ENCODE data around the gene PALLD. TPM values are rescaled to one million over a fixed set of nuclear protein-coding genes. Genes with fewer than 3 reads are reported as not detected.

The PALLD gene
- total RNA-seq, 2 donors from 2014 or later = 11.3 to 49.1 TPM

DNA sequence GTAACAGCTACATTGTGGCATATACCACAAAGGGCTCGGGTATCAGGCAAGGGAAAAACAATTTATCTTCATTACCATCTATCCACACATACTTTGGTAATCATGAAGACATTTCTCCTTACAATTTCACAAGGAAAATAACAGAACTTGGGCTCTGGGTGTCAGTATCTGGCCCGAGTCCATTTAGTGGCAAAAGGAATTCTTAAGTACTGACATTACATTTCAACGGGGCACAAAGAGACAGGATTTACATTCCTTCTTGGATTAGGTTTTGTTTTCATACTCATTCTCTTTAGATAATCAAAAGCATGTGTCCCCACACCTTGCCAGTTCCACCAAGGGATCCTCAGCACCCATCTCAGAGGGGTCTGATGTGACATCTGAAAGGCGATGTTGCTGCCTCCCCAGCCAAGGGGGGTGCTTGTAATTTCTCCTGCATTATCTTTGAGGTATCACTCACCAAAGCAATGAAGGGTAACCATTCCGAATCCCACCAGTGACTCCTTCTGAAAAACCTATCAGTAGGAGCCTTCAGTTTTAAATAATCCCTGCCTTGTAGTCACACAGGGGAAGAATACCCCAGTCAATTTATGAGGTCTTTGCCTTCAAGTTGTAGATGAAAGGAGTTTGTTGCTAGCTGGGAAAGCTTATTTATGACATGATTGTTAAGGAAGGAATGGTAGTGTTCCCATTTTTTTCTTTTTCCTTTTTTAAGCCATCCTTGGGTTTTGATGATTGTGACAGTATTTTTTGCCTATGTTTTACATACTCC lies 118.6 kb downstream of the PALLD start:
- Mint-ChIP-seq H3K4me3 (no peak overlapping the region), H3K27me3 (peaks cover 15% of the 10 kb centered on the region), H3K4me1 (no peaks in the 10 kb centered on the region), H3K36me3 (ENCODE audit: low read depth) (no peaks in the 10 kb centered on the region), H3K27ac (no peak overlapping the region), H3K9me3 (no peaks in the 10 kb centered on the region)
- ATAC-seq (replicated peaks) = no peak

DNA sequence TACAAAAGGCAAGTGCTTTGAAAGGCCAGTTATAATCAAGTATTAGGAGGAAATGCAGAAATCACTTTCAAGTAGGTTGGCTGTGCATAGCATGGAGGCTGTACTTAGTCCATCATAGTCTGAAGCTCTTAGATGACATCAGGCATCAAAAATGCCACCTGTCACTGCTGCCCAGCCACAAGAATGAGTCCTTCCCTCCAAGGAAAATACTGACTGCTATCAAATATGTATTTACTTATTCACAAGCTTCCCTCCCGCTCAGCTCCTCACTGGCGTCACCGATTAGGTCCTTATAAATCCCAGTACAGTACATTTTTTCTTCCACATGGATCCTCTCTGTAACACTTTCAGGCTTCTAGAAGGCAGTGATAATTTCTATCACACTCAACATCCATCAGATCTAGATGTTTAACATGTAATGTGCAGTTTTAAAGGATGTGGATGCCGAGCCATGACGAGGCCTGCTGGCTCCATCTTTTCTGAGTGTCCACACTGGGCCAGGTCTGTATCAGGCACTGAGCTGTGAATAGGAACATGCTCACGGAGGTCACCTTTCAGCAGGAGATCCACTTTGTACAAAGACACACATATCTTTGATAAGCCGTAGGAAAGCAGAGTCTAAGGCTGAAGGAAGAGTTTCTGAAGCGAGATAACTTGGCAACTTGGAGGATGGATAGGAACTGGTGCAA lies 121.9 kb downstream of the PALLD start:
- Mint-ChIP-seq H3K36me3 (ENCODE audit: low read depth) (no peaks in the 10 kb centered on the region), H3K27ac (no peak overlapping the region), H3K4me3 (no peak overlapping the region), H3K4me1 (no peaks in the 10 kb centered on the region), H3K9me3 (no peaks in the 10 kb centered on the region), H3K27me3 (peaks cover 31% of the 10 kb centered on the region)
- ATAC-seq (replicated peaks) = no peak

DNA sequence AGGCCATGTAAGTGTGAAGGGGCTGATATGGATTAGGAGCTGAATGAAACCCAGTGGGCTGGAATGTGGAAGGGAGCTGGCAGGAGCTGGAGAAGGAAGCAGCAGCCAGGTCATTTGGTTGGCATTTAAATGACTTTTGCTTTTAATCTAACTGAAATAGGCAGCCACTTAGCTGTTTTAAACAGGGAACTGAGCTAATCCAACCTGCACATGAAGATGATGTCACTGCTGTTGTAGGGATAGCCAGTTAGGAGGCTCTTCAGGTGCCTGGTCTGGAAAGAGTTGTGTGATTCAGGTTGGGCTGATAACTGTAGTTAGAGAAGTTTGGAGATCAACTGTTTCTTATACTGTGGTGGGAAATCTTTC lies 122.4 kb downstream of the PALLD start:
- Mint-ChIP-seq H3K27ac (no peak overlapping the region), H3K4me3 (no peak overlapping the region), H3K4me1 (no peaks in the 10 kb centered on the region), H3K9me3 (no peaks in the 10 kb centered on the region), H3K36me3 (ENCODE audit: low read depth) (no peaks in the 10 kb centered on the region), H3K27me3 (peaks cover 31% of the 10 kb centered on the region)
- no peak for ATAC-seq (replicated peaks)

DNA sequence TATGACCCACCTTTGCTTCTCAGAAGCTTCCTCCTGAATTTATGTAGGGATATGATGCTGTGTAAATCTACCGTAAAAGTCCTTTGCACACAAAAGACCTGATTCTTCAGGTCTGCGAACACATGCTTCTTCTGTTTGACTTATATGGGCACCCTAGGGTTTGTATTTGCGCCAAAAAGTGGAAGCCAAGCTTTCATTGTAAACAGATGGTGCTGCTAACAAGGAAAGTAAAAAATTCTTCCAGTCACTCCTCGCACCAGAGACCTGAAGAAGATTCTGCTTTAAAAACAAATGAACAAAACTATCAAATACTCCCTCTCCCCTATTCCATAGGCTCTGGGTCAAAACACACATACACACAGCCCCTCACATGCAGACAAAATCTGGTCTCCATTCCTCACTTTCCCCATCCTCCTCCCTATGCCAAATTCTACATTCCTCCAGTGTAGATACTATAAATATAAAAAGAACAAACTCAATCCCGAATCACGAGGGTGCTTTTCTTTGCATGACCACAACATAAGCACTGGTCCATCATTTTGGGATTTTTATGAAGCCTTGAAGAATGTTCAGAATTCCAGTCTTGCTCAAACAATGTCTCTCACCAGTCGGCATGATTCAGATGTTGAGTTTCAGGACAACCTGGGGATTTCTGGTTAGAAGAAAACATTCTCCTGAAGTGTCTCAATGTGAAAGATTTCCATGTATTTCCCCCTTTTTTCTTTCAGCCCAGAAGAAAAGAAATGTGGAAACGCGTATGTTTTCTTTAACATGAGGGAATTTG lies 125.1 kb downstream of the PALLD start:
- no peaks in the 10 kb centered on the region for H3K4me1 Mint-ChIP-seq
- no peak overlapping the region for H3K4me3 Mint-ChIP-seq
- peaks cover 31% of the 10 kb centered on the region for H3K27me3 Mint-ChIP-seq
- no peak for ATAC-seq (replicated peaks)
- H3K27ac Mint-ChIP-seq = no peak overlapping the region
- no peaks in the 10 kb centered on the region for H3K9me3 Mint-ChIP-seq
- no peaks in the 10 kb centered on the region for H3K36me3 Mint-ChIP-seq (ENCODE audit: low read depth)

DNA sequence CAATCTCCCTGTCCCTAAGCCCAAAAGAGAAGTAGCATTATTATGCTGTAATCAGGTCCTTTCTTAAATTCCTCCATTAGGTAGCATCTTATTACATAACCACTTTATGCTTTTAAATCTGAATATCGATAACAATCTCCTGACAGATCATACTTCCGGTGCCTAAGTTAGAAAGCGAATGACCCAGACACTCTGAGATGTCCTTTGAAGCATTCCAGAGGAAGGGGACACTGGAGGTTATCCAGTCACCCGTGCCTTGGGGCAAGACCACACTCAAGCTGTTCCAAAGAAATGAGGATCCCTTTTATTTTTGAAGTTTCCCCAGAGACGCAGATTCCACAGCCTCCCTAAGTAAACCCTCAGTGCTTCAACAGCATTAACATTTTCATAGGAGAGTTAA lies 125.7 kb downstream of the PALLD start:
- ATAC-seq (replicated peaks) = no peak
- H3K27ac Mint-ChIP-seq = no peak overlapping the region
- H3K9me3 Mint-ChIP-seq = no peaks in the 10 kb centered on the region
- no peaks in the 10 kb centered on the region for H3K36me3 Mint-ChIP-seq (ENCODE audit: low read depth)
- peaks cover 31% of the 10 kb centered on the region for H3K27me3 Mint-ChIP-seq
- no peak overlapping the region for H3K4me3 Mint-ChIP-seq
- no peaks in the 10 kb centered on the region for H3K4me1 Mint-ChIP-seq

DNA sequence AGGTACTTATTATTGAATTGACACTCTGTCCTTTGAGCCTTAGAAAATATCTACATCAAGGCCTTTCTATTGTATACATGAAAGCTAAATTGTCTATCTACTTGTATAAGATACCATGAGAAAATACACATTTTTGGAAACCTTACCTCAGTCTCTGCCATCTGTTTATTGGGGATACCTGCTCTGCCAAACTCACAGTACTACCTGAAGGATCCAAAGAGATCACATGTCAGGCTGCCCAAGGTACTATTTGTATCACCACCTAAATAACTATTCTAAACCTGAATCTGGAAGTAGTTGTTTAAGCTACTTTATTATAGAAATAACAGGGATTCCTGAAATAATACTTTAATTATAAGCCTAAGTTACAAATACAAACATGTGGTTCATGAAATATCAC lies 126.2 kb downstream of the PALLD start:
- ATAC-seq (replicated peaks) = no peak
- Mint-ChIP-seq H3K27me3 (peaks cover 31% of the 10 kb centered on the region), H3K36me3 (ENCODE audit: low read depth) (no peaks in the 10 kb centered on the region), H3K4me3 (no peak overlapping the region), H3K9me3 (no peaks in the 10 kb centered on the region), H3K4me1 (no peaks in the 10 kb centered on the region), H3K27ac (no peak overlapping the region)

DNA sequence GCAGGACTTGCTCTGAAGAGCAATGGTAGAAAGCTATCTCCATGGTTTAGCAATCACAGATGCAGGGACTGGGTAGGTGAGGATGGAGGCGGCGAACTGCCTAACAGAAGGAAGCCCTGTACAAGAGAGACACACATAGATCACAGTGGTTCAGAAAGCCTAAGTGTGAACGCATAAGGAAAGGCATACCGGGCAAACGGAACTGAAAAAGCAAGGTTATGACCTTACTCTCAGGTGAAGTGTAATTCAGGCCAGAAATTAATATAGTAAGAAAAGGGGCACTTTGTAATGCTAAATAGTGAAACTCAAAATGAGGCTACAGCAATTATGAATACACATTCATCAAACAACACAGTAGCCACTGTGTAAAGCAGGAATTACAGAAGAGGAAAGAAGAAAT lies 126.6 kb downstream of the PALLD start:
- H3K9me3 Mint-ChIP-seq = no peaks in the 10 kb centered on the region
- no peak overlapping the region for H3K27ac Mint-ChIP-seq
- no peaks in the 10 kb centered on the region for H3K36me3 Mint-ChIP-seq (ENCODE audit: low read depth)
- no peak overlapping the region for H3K4me3 Mint-ChIP-seq
- H3K4me1 Mint-ChIP-seq = no peaks in the 10 kb centered on the region
- peaks cover 35% of the 10 kb centered on the region for H3K27me3 Mint-ChIP-seq
- no peak for ATAC-seq (replicated peaks)

DNA sequence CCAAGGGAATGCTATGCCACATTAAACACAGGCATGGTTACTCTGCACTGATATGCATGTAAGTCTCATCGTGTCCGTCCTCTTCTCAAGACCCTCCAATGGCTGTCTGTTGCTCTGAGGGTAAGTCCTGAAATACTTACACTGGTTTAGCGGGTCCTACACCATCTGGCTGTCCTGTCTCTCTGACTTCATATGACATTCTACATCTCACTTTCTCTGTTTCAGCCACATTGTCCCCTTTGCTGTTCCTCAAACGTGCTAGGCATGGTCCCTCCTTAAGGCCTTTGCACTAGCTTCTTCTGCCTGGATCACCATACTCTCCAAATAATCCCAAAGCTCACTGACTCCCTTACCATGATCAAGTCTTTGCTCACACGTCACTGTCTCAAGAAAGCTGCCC lies 131.4 kb downstream of the PALLD start:
- H3K27me3 Mint-ChIP-seq = peaks cover 36% of the 10 kb centered on the region
- no peaks in the 10 kb centered on the region for H3K4me1 Mint-ChIP-seq
- no peaks in the 10 kb centered on the region for H3K36me3 Mint-ChIP-seq (ENCODE audit: low read depth)
- H3K27ac Mint-ChIP-seq = no peak overlapping the region
- no peak overlapping the region for H3K4me3 Mint-ChIP-seq
- H3K9me3 Mint-ChIP-seq = no peaks in the 10 kb centered on the region
- no peak for ATAC-seq (replicated peaks)

DNA sequence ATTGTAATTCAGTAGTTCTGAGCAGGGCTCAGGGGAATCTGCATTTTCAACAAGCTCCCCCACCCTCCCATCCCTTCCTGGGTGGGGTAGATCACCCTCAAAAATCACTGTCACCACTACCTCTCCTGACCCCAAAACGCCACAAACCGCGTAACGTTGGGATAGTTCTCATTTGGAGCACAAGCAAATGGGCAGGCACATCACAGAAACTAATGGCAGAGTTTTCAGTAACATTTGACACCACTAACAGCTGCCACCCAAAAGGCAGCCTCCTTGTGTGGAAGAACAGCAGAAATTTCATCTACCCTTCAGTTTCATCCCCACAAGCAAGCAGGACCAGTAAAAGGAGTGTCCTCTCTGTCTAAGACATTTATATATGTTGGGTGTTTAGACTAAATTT lies 132.7 kb downstream of the PALLD start:
- H3K27me3 Mint-ChIP-seq = peaks cover 41% of the 10 kb centered on the region
- H3K4me1 Mint-ChIP-seq = no peaks in the 10 kb centered on the region
- no peak overlapping the region for H3K27ac Mint-ChIP-seq
- H3K36me3 Mint-ChIP-seq (ENCODE audit: low read depth) = no peaks in the 10 kb centered on the region
- H3K9me3 Mint-ChIP-seq = no peaks in the 10 kb centered on the region
- H3K4me3 Mint-ChIP-seq = no peak overlapping the region
- no peak for ATAC-seq (replicated peaks)

DNA sequence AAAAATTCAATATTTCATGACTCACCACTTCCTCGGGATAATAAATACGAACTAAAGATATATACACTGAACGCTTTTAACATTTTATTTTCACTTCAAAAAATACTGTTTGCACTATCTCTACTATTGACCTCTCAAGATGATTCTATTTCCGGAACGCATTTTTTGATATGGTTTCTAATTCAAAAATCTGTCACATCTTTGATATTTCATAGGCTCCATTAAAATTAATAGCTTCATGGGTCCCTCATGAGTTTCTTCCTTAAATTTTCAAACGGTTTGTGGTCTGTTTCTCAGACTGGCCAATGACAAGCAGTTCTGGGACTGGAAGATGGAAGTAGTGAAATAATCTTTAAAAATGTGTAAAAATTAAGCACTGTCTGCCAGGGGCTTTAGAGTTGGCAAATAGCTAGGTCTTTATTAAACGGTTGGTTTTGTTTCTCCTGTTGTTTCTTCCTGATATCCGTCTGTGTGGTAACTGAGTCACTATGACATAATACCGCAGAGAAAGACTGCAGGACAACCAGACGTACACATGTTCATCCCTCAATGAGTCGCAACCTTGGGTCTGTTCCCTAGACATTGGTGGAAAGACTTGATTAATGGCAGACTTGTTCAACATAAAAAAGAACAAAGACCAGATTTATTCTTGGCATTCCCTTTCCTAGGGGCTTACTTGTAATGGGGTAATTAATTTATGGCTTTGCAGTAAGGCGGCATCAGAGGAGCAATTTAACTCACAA lies 133.8 kb downstream of the PALLD start:
- H3K4me1 Mint-ChIP-seq = no peaks in the 10 kb centered on the region
- H3K27ac Mint-ChIP-seq = no peak overlapping the region
- H3K36me3 Mint-ChIP-seq (ENCODE audit: low read depth) = no peaks in the 10 kb centered on the region
- ATAC-seq (replicated peaks) = no peak
- H3K27me3 Mint-ChIP-seq = peaks cover 51% of the 10 kb centered on the region
- H3K9me3 Mint-ChIP-seq = no peaks in the 10 kb centered on the region
- peak overlapping the region; percentile 21 for H3K4me3 Mint-ChIP-seq

DNA sequence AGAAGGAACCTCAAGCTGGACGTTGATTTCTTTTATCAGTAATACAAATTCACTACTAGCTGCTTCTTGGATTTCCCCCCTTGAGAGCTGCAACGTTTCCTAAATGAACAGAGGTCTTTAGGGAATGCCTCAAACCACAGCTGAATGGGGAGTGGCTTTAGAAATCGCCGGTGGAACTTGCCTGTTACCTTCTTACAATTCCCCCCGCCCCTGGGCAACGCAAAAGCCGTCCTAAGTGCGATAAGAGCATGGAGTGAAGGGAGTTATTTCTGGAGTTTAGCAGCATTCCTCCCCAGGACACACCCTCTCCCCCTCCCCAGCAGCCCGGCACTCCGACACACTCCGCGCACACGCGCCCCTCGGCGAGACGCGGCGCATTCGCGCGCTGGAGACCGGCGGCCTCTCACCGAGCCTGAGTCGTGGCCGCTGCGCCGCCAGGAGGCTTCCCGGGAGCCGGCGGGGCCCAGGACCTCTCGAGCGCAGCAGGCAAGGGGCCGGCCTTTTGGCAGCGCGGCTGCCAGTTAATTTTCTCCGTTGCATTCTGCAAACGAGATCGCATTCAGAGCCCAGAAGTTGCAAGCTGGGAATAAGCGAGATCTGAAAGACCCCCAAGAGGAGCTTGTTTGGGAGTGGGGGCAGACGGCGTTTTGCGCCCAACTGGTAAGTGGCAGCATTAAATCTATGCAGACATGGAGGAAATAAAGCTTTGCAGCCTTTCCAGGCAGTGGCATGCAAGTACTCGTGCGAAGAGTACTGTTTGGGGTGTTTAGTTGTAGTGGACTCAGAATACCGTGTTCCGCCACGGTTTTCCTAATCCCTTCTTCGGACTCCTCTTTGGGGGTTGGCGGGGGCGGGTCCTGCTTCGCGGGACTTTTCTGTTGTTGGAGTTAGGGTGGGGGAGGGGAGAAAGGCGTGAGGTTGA lies 134.7 kb downstream of the PALLD start:
- no peaks in the 10 kb centered on the region for H3K36me3 Mint-ChIP-seq (ENCODE audit: low read depth)
- ATAC-seq (replicated peaks) = no peak
- peak overlapping the region; percentile 21 for H3K4me3 Mint-ChIP-seq
- H3K27me3 Mint-ChIP-seq = peaks cover 52% of the 10 kb centered on the region
- no peaks in the 10 kb centered on the region for H3K9me3 Mint-ChIP-seq
- H3K4me1 Mint-ChIP-seq = no peaks in the 10 kb centered on the region
- no peak overlapping the region for H3K27ac Mint-ChIP-seq

DNA sequence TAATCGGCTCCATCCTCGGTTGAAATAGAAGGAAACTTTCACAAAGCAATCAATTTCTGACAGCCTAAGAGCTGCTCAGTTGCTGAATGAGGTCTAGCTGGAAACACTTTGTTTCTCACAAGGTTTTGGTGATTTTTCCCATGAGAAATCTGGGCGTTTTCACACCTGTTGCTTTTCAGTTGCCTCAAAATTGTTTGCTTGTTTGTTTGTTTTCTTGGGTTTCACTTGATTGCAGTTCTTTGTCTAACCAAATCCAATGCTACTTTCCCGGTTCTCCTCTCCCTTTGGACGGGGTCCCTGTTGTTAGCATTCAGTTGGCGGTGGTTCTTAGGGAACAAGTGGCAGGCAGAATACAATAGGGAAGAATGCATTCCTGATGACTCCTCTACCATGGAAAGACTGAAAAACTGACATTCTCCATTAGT lies 135.5 kb downstream of the PALLD start:
- H3K27me3 Mint-ChIP-seq = peaks cover 52% of the 10 kb centered on the region
- no peak for ATAC-seq (replicated peaks)
- H3K4me3 Mint-ChIP-seq = peak overlapping the region; percentile 21
- H3K36me3 Mint-ChIP-seq (ENCODE audit: low read depth) = no peaks in the 10 kb centered on the region
- H3K9me3 Mint-ChIP-seq = no peaks in the 10 kb centered on the region
- H3K4me1 Mint-ChIP-seq = no peaks in the 10 kb centered on the region
- H3K27ac Mint-ChIP-seq = no peak overlapping the region

DNA sequence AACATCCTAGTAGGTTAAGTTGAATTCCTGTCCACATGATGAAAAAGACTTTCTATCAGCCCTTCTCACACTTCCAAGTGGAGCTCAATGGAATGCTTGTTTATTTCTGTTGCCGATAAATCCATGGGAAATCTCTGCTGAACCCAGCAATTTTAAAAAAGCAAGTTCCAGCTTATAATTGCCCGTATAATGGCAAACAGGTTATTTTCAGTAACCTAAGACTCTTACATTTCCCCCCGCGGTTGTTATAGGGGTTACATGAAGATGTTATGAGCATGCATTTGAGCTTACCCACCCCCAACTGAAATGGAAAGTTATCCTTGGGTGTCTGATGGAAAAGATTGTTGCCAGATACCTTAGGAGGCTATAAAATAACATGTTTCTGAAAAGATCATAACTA lies 136.2 kb downstream of the PALLD start:
- no peak for ATAC-seq (replicated peaks)
- no peaks in the 10 kb centered on the region for H3K9me3 Mint-ChIP-seq
- H3K27ac Mint-ChIP-seq = no peak overlapping the region
- H3K4me3 Mint-ChIP-seq = no peak overlapping the region
- no peaks in the 10 kb centered on the region for H3K36me3 Mint-ChIP-seq (ENCODE audit: low read depth)
- H3K27me3 Mint-ChIP-seq = peaks cover 52% of the 10 kb centered on the region
- no peaks in the 10 kb centered on the region for H3K4me1 Mint-ChIP-seq

Measured in activated T-helper 17 cell treated with anti-CD3 and anti-CD28 coated beads, Interleukin-2, amount 50 U/mL, for 72 hours (primary cell).